Stimulated activated CD4-positive, alpha-beta T cell treated with anti-CD3 and anti-CD28 coated beads, Interleukin-15, amount 100 ng/mL, for 24 hours (primary cell): Measurements from ENCODE around the gene TAP2.
A peak's percentile ranks its signal among the peaks of the same experiment; 100 is the strongest.
"Not testable (repeated sequence)": the region's sequence is repeated elsewhere in the genome, so short reads cannot be mapped to it uniquely, and the experiment has no call there.

ENCODE experiments used
- DNase-seq: peaks from one replicate; pipeline ENCODE4 v3.0.0-alpha.2; 2020

Gene TAP2

DNA sequence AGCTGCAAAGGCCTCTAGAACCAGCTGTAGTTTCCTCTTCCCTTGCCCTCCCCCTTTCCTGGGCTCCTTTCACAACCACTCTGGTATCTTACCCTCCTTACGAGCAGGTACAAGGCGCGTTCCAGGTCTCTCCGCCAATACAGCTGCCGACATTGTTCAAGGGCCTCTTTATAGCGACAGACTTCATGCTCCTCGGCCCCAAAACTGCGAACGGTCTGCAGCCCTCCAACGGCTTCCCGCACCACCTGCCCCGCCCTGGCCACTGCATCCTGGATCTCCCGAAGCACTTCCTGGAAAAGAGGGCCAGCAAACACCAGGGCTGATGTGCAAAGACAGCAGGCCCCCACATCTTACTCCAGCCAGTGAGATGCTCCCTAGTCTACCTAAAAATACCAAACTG is 6.0 kb downstream of the TAP2 start:
- DNase-seq: no peak

- DNase-seq: no peak
These were observed 7.6 kb downstream of the TAP2 start for GRCh38 chr6:32830936-32831335.

DNA sequence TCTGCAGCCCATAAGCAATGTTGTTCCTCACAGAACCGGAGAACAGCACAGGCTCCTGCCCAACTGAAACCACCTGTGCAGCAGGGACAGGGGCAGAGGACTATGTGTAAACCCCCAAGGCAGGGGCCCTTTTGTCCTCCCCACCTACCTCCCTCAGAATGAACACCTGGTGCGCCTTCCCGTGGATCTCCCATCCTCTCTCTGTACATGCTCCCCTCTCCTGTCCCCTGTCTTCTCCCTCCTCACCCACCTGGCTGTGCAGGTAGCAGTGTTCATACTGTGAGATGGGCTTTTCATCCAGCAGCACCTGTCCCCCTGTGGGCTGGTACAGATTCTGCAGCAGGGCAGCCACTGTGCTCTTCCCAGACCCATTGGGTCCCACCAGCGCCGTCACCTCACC is 8.5 kb downstream of the TAP2 start:
- DNase-seq: no peak

DNA sequence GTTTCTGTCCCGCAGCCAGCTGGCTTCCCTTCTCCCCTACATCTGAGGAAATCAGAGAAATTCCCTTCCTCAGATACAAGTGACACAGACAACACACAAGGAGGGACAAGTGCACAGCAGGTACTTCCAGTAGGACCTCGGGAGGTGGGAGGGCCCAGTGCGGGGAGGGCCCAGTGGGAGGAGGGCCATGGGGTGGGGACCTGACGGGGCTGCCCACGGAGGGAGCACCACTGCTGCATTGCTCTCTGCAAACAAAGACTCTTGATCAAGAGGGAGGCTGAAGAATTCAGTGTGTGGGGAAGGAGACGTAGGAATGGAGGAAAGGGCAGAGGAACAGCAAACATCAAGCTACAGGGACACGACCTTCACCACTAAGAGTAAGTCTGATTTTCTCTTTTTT is 9.0 kb downstream of the TAP2 start:
- DNase-seq: no peak

DNA sequence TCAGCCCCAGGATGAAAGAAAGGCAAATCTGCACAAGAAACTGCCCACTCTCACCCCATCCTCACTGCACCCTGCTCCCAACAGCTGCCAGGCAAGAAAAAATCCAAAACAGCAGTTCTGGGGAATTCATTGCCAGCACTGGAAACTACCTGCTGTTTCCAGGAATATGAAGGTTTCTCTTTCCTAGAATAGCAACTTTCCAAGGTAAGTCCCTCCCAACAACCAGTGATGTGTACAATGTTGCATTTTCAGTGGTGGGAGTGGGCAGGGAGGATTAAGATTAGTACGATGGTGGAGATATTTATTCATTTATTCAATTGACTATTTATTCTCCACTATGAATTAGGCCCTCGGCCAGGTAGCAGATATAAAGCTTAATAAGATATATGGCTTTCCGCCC is 11.5 kb downstream of the TAP2 start:
- no peak for DNase-seq

DNA sequence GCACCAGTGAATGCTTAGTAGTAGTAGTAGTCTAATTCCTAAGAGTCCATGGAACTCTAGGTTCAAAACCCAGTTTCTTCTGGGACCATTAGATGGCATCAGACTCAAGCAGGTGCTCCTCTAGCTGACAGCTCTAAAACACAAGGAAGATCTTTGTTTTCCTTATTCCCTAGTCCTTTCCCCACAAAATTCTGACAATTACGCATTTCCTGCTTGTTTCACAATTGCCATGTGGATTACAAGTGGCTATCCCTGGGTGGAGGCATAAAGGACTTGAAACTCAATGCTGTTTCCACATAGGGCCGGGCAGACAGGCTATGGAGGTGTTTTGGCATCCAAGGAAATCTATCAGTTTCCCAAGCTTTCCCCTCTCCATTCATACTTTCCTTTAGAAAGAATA is 12.6 kb downstream of the TAP2 start:
- DNase-seq: no peak

GRCh38 chr6:32819729-32820128 is 18.8 kb downstream of the TAP2 start:
- DNase-seq: no peak

GRCh38 chr6:32818867-32819266 is 19.7 kb downstream of the TAP2 start:
- no peak for DNase-seq

DNA sequence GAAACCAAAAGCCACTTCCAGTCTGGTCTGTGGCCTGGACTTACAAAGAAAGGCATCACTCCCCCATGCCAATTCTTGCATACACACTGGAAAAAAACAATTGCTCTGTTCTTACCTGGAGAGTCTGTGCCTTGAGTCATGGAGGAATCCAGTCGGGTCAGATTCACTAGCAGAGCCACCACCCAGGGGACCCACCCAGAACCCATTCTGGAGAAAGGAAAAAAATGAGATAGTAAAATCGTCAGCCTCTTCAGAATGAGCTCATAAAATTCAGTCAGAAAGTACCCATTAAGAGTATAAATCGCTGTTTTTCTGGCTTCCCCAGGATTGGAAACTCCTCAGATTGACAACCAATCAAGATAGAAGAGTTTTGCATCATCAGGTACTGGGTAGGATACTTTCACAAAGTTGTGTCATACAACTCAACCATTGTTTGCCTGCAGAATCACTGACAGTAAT is 21.8 kb downstream of the TAP2 start, which contains the start of gene HLA-DOB:
TSS of gene HLA-DOB (minus strand) at position 257 of the 459 bp plus-strand sequence. CDS start at position 206, 51 bp downstream.
- DNase-seq: no peak

DNA sequence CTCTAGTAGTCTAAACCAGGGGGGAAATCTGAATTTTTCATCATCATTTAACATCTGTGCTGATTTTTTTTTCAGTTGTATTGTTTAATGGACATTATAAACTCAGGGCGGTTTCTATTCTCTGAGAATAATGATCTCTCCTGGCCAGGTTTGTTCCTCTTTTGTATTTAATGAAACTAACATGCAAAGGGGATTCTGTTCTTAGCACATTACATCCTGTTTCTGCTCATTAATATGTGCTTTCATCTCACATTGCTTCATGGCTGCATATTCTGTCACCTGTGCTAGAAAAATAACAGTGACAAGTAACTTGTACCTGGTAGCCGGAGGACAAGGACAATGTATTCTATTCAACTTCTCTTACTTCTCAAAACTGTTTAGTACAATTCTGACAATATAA is 22.5 kb downstream of the TAP2 start:
- DNase-seq: no peak

GRCh38 chr6:32815115-32815514 is 23.4 kb downstream of the TAP2 start:
- no peak for DNase-seq

GRCh38 chr6:32814145-32814544 is 24.4 kb downstream of the TAP2 start:
- DNase-seq: no peak

- no peak for DNase-seq
These were observed 29.4 kb downstream of the TAP2 start for GRCh38 chr6:32809171-32809570.

DNA sequence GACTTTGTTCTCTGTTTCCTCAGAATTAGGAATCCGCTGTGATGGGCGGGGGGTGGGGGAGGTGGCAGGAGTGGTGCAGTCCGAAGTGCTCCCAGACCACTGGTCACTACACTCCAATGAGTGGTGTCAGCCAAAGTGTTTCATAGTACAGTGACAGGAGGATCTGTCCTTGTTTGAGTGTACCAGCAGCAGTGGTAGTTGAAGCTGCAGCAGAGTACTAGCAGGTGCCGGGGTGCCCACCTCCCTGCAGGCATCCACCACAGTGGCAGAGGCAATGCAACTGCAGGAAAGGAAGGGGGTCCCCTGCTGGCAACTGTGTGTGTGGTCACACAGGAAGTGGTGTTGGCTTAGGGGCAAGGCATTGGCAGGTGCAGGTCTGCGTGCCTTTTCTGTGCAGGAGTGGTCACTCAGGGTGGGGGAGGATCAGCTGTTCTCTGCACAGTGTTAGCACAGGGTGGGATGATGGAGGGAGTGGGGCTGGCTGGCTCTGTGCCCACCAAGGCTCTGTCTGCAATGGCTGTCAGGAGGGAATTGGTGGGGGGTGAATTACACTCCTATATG is 31.4 kb downstream of the TAP2 start:
- DNase-seq: no peak

DNA sequence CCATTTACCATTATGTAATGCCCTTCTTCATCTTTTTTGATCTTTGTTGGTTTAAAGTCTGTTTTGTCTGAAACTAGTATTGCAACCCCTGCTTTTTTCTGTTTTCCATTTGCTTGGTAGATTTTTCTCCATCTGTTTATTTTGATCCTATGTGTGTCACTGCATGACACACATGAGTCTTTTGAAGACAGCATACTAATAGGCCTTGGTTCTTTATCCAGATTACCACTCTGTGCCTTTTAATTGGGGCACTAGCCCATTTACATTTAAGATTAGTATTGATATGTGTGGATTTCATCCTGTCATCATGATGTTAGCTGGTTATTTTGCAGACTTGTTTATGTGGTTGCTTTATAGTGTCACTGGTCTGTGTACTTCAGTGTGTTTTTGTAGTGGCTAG is 33.1 kb downstream of the TAP2 start:
- DNase-seq: not testable (repeated sequence)

- DNase-seq: no peak
These were observed 35.1 kb downstream of the TAP2 start for GRCh38 chr6:32803416-32803815.

GRCh38 chr6:32799740-32800139 is 38.8 kb downstream of the TAP2 start:
- no peak for DNase-seq

DNA sequence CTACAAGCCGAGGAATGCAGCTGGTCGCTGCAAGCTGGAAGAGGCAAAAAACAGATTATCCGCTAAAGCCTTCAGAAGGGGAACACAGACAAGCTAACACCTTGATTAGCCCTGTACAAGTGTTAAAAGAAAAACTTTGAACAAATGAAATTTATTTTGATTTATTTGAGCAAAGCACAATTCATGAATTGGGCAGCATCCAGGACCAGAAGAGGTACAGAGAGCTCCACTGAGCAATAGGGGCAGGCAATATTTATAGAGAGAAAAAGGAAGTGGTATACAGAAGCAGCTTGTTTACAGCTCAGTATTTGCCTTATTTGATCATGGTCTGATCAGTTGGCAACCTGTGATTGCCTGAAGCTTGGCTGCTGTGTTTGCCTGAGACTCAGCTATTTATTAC is 39.4 kb downstream of the TAP2 start:
- no peak for DNase-seq

DNA sequence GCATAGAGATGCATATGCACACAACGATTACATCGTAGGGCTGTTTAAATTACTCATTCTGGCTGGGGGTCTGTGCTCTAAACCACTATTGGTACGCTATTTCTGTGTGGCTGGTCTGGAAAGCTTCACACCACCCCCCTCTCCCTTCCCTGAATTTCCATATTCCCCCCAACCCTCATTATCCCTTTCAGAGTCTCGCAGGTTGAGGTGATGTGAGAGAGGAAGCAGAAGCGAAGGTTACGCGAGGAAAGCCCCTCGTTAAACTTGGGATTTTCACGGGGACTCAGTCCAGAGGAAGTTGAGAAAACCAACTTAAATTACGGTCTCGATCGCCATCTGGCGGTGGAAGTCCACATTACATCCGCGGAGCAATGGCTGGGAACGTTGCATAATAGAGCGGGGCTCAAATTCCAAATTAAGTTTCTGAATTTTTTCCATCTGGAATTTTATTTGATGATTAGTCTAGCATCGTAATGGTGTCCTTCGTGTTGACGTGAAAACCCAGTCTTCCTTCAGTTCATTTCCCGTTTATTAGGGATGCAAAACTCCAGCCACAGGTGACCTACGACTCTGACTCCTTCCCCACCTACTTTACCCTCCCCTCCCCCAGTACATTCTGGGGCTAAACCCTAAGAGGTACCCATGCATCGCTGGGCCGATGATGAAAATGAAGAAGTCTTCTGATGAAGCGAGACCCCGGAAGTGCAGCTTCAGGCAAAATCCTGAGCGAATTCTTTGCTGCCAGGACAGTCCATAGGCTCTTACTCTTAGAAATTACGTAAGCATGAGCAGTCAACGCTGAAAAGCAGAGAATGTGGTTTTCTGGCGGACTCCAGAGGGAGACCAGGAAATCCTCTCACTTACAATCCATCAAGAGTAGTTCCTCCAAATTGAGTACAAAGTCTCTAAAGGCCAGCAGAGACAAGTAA is 41.4 kb downstream of the TAP2 start:
- peak; percentile 83 for DNase-seq

GRCh38 chr6:32794510-32794909 is 44.0 kb downstream of the TAP2 start:
- no peak for DNase-seq

GRCh38 chr6:32792901-32793435 is 45.6 kb downstream of the TAP2 start:
- no peak for DNase-seq

DNA sequence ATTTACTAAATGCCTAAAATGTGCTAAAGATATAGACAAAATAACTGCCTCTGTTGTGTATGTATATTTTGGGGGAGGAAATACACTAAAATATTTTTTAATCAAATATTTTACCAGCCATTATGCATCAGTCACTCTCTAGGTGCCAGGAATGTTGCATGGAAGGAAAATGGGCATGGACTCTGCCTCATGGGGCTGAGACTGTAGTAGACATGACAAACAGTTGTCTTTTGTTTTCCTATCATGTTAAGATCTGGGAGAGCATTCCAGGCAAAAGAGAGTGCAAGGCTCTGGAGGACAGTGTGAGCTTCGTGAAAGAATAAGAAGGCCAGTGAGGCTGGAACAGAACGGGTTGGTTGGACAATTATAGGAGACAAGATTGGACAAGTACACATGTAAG is 48.2 kb downstream of the TAP2 start:
- no peak for DNase-seq
